ENCODE data around the gene PHF2.
A peak's percentile ranks its signal among the peaks of the same experiment; 100 is the strongest.

PHF2 gene

GRCh38 chr9:93601063-93601462 lies 24.7 kb downstream of the PHF2 start:
- H3F3A ChIP-seq (ENCODE audit: low read depth) = no peaks in the 10 kb centered on the region
- no peak overlapping the region for H3K9ac ChIP-seq (ENCODE audit: low read depth, low read length, poor library complexity, severe bottlenecking)
- peaks cover 6% of the 10 kb centered on the region for H4K20me1 ChIP-seq (ENCODE audit: insufficient read depth, low read length, poor library complexity, severe bottlenecking)
- no peaks in the 10 kb centered on the region for H3K9me2 ChIP-seq (replicated peaks; ENCODE audit: low read depth, low read length)
- peaks cover 74% of the 10 kb centered on the region; the same call in 1 of the 2 replicates for H3K79me2 ChIP-seq (ENCODE audit: insufficient read depth, low read length)
- no peak overlapping the region for H2AFZ ChIP-seq (ENCODE audit: low read length)
- H3K4me2 ChIP-seq (ENCODE audit: low read depth, low read length, poor library complexity, severe bottlenecking) = peak overlapping the region; percentile 22
- no peaks in the 10 kb centered on the region for H3K9me3 ChIP-seq (ENCODE audit: insufficient read depth, low read depth, low read length)
- TF ChIP-seq, protein P1, sequence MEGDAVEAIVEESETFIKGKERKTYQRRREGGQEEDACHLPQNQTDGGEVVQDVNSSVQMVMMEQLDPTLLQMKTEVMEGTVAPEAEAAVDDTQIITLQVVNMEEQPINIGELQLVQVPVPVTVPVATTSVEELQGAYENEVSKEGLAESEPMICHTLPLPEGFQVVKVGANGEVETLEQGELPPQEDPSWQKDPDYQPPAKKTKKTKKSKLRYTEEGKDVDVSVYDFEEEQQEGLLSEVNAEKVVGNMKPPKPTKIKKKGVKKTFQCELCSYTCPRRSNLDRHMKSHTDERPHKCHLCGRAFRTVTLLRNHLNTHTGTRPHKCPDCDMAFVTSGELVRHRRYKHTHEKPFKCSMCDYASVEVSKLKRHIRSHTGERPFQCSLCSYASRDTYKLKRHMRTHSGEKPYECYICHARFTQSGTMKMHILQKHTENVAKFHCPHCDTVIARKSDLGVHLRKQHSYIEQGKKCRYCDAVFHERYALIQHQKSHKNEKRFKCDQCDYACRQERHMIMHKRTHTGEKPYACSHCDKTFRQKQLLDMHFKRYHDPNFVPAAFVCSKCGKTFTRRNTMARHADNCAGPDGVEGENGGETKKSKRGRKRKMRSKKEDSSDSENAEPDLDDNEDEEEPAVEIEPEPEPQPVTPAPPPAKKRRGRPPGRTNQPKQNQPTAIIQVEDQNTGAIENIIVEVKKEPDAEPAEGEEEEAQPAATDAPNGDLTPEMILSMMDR (conservative IDR thresholded peaks at IDR 0.05; ENCODE audit: low read length) = no peak
- TF ChIP-seq EZH2phosphoT487 (IDR thresholded peaks at IDR 0.05; ENCODE audit: borderline replicate concordance) = no peak
- H3K27me3 ChIP-seq (ENCODE audit: insufficient read depth, low read length, poor library complexity, severe bottlenecking) = no peaks in the 10 kb centered on the region
- no peak overlapping the region for H3K4me3 ChIP-seq (ENCODE audit: low read length, poor library complexity, severe bottlenecking)
- H3K36me3 ChIP-seq (ENCODE audit: insufficient read depth, low read length) = no peaks in the 10 kb centered on the region
- peaks cover 39% of the 10 kb centered on the region for H3K4me1 ChIP-seq (ENCODE audit: insufficient read depth, low read length, poor library complexity, severe bottlenecking)

DNA sequence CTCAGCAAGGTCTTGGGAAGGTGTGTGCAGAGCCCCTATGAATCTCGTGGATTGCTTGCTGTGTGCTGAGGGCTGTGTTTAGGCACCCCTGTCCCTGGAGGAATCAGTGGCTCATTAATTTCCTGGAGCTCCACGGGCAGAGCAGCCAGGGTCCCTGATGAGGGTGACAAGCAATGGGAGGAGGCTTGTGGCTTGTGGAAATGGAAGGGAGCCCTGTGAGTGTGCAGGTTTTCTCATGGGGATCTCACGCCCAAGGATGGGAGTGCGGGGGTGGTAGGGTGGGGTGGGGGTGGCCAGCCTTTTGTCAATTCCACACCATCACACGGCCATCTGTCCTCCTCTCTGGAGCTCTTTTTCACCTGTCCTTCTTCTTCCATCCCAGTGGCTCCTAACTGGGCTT lies 25.3 kb downstream of the PHF2 start:
- no peak for TF ChIP-seq EZH2phosphoT487 (IDR thresholded peaks at IDR 0.05; ENCODE audit: borderline replicate concordance)
- TF ChIP-seq, protein P1 (conservative IDR thresholded peaks at IDR 0.05; ENCODE audit: low read length) = no peak
- H3K27me3 ChIP-seq (ENCODE audit: insufficient read depth, low read length, poor library complexity, severe bottlenecking) = no peaks in the 10 kb centered on the region
- H2AFZ ChIP-seq (ENCODE audit: low read length) = no peak overlapping the region
- no peaks in the 10 kb centered on the region for H3F3A ChIP-seq (ENCODE audit: low read depth)
- peaks cover 6% of the 10 kb centered on the region for H4K20me1 ChIP-seq (ENCODE audit: insufficient read depth, low read length, poor library complexity, severe bottlenecking)
- peaks cover 39% of the 10 kb centered on the region for H3K4me1 ChIP-seq (ENCODE audit: insufficient read depth, low read length, poor library complexity, severe bottlenecking)
- H3K4me3 ChIP-seq (ENCODE audit: low read length, poor library complexity, severe bottlenecking) = no peak overlapping the region
- no peaks in the 10 kb centered on the region for H3K9me3 ChIP-seq (ENCODE audit: insufficient read depth, low read depth, low read length)
- peaks cover 70% of the 10 kb centered on the region; the same call in 1 of the 2 replicates for H3K79me2 ChIP-seq (ENCODE audit: insufficient read depth, low read length)
- H3K4me2 ChIP-seq (ENCODE audit: low read depth, low read length, poor library complexity, severe bottlenecking) = no peak overlapping the region
- no peak overlapping the region for H3K9ac ChIP-seq (ENCODE audit: low read depth, low read length, poor library complexity, severe bottlenecking)
- H3K9me2 ChIP-seq (replicated peaks; ENCODE audit: low read depth, low read length) = no peaks in the 10 kb centered on the region
- no peaks in the 10 kb centered on the region for H3K36me3 ChIP-seq (ENCODE audit: insufficient read depth, low read length)

GRCh38 chr9:93603011-93603410 lies 26.6 kb downstream of the PHF2 start:
- Histone ChIP-seq H3K9me3 (ENCODE audit: insufficient read depth, low read depth, low read length) (no peaks in the 10 kb centered on the region), H3K4me2 (ENCODE audit: low read depth, low read length, poor library complexity, severe bottlenecking) (no peak overlapping the region), H4K20me1 (ENCODE audit: insufficient read depth, low read length, poor library complexity, severe bottlenecking) (peaks cover 6% of the 10 kb centered on the region), H3K4me1 (ENCODE audit: insufficient read depth, low read length, poor library complexity, severe bottlenecking) (peaks cover 32% of the 10 kb centered on the region), H3K27me3 (ENCODE audit: insufficient read depth, low read length, poor library complexity, severe bottlenecking) (no peaks in the 10 kb centered on the region), H3K9me2 (replicated peaks; ENCODE audit: low read depth, low read length) (no peaks in the 10 kb centered on the region), H2AFZ (ENCODE audit: low read length) (no peak overlapping the region), H3K9ac (ENCODE audit: low read depth, low read length, poor library complexity, severe bottlenecking) (no peak overlapping the region), H3K36me3 (ENCODE audit: insufficient read depth, low read length) (no peaks in the 10 kb centered on the region), H3K4me3 (ENCODE audit: low read length, poor library complexity, severe bottlenecking) (no peak overlapping the region), H3F3A (ENCODE audit: low read depth) (no peaks in the 10 kb centered on the region), H3K79me2 (ENCODE audit: insufficient read depth, low read length) (peaks cover 65% of the 10 kb centered on the region; the same call in 1 of the 2 replicates)
- TF ChIP-seq, protein P1 (conservative IDR thresholded peaks at IDR 0.05; ENCODE audit: low read length) = no peak
- no peak for TF ChIP-seq EZH2phosphoT487 (IDR thresholded peaks at IDR 0.05; ENCODE audit: borderline replicate concordance)
